ENCODE results near the gene GNAT1. TPM values are rescaled to one million over a fixed set of nuclear protein-coding genes. Genes with fewer than 3 reads are reported as not detected.
A peak's percentile ranks its signal among the peaks of the same experiment; 100 is the strongest.

Gene GNAT1
- total RNA-seq, 1 experiment from 2014 or later = not detected

GRCh38 chr3:50187750-50188149, 3.7 kb upstream of the GNAT1 start:
- Mint-ChIP-seq H3K27me3 (ENCODE audit: insufficient read depth, unreplicated experiment) (no peaks in the 10 kb centered on the region), H3K4me3 (ENCODE audit: unreplicated experiment) (no peak overlapping the region), H3K4me1 (ENCODE audit: insufficient read depth, unreplicated experiment) (no peaks in the 10 kb centered on the region), H3K36me3 (ENCODE audit: insufficient read depth, unreplicated experiment) (peaks cover 52% of the 10 kb centered on the region), H3K27ac (ENCODE audit: low read depth, unreplicated experiment) (no peak overlapping the region), H3K9me3 (ENCODE audit: unreplicated experiment) (no peaks in the 10 kb centered on the region)
- DNase-seq (ENCODE audit: unreplicated experiment) = no peak
- ChIA-PET POLR2A (interaction anchor here (0.6 to 5.0 kb wide), 3 partner anchors 10 to 1786 kb away, joined by 4 to 48 read pairs (median 4); no protein-coding TSS in a partner anchor), CTCF (interaction anchor here (1.0 to 16.0 kb wide), 3 partner anchors 12 to 66 kb away, joined by 3 to 245 read pairs (median 209); no protein-coding TSS in a partner anchor)
- intact Hi-C loops (cut with micrococcal nuclease) = no loop called here
- BruUV-seq (replicated peaks) = no TSS peak
- TF ChIP-seq, protein P1, sequence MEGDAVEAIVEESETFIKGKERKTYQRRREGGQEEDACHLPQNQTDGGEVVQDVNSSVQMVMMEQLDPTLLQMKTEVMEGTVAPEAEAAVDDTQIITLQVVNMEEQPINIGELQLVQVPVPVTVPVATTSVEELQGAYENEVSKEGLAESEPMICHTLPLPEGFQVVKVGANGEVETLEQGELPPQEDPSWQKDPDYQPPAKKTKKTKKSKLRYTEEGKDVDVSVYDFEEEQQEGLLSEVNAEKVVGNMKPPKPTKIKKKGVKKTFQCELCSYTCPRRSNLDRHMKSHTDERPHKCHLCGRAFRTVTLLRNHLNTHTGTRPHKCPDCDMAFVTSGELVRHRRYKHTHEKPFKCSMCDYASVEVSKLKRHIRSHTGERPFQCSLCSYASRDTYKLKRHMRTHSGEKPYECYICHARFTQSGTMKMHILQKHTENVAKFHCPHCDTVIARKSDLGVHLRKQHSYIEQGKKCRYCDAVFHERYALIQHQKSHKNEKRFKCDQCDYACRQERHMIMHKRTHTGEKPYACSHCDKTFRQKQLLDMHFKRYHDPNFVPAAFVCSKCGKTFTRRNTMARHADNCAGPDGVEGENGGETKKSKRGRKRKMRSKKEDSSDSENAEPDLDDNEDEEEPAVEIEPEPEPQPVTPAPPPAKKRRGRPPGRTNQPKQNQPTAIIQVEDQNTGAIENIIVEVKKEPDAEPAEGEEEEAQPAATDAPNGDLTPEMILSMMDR (IDR thresholded peaks at IDR 0.05; ENCODE audit: unreplicated experiment) = no peak

DNA sequence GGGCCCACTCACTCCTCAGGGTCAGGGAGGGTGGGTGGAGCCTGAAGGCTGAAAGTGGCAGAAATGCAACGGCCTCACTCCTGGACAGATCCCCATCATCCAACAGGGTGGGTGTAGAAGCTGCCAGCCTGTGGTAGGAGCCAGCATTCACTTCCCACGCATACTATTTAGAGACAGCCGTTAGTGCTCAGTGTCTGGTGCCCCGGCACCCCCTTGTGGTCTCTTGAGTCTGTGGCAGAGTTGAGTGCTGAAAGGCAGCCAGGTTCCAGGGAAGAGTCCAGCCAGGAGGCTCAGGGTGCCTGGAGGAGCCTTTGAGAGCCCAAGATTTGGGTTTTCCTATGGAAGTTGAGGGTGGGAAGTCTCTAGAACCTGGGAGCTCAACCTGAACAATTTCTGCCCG, 2.1 kb upstream of the GNAT1 start:
- no peaks in the 10 kb centered on the region for H3K9me3 Mint-ChIP-seq (ENCODE audit: unreplicated experiment)
- peaks cover 38% of the 10 kb centered on the region for H3K36me3 Mint-ChIP-seq (ENCODE audit: insufficient read depth, unreplicated experiment)
- peak; percentile 83 for DNase-seq (ENCODE audit: unreplicated experiment)
- intact Hi-C loops (cut with micrococcal nuclease) = loop anchor here (1.0 kb wide), 2 partner anchors 34 to 68 kb away; partner anchors contain the start of gene SEMA3F
- no peaks in the 10 kb centered on the region for H3K27me3 Mint-ChIP-seq (ENCODE audit: insufficient read depth, unreplicated experiment)
- BruUV-seq (replicated peaks) = no TSS peak
- POLR2A ChIA-PET = interaction anchor here (0.6 to 5.0 kb wide), 7 partner anchors 10 to 72 kb away, joined by 3 to 48 read pairs (median 4); no protein-coding TSS in a partner anchor
- no peak overlapping the region for H3K4me3 Mint-ChIP-seq (ENCODE audit: unreplicated experiment)
- TF ChIP-seq, protein P1 (IDR thresholded peaks at IDR 0.05; ENCODE audit: unreplicated experiment) = peak; percentile 85
- no peak overlapping the region for H3K27ac Mint-ChIP-seq (ENCODE audit: low read depth, unreplicated experiment)
- no peaks in the 10 kb centered on the region for H3K4me1 Mint-ChIP-seq (ENCODE audit: insufficient read depth, unreplicated experiment)
- CTCF ChIA-PET = interaction anchor here (0.6 to 16.0 kb wide), 9 partner anchors 10 to 100 kb away, joined by 3 to 245 read pairs (median 5); no protein-coding TSS in a partner anchor

DNA sequence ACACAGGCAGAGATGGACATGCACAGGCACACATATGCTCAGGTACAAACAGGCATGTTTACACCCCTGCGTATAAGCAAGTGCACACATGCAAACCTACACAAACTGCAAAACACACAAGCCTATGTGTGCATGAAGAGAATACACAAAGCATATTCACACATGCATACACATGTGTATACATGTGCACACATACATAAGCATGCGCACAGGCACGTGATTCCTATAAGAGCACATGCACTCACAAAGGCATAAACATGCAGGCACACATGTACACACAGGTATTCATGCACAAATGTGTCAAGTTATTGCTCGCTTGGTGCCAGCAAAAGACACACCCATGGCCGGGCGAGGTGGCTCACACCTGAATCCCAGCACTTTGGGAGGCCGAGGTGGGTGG, 1.4 kb upstream of the GNAT1 start:
- no peaks in the 10 kb centered on the region for H3K27me3 Mint-ChIP-seq (ENCODE audit: insufficient read depth, unreplicated experiment)
- H3K9me3 Mint-ChIP-seq (ENCODE audit: unreplicated experiment) = no peaks in the 10 kb centered on the region
- intact Hi-C loops (cut with micrococcal nuclease) = loop anchor here (1.0 kb wide), 2 partner anchors 35 to 69 kb away; partner anchors contain the start of gene SEMA3F
- H3K4me1 Mint-ChIP-seq (ENCODE audit: insufficient read depth, unreplicated experiment) = no peaks in the 10 kb centered on the region
- no peak overlapping the region for H3K27ac Mint-ChIP-seq (ENCODE audit: low read depth, unreplicated experiment)
- H3K36me3 Mint-ChIP-seq (ENCODE audit: insufficient read depth, unreplicated experiment) = peaks cover 35% of the 10 kb centered on the region
- H3K4me3 Mint-ChIP-seq (ENCODE audit: unreplicated experiment) = no peak overlapping the region
- BruUV-seq (replicated peaks) = no TSS peak
- TF ChIP-seq, protein P1 (IDR thresholded peaks at IDR 0.05; ENCODE audit: unreplicated experiment) = no peak
- no peak for DNase-seq (ENCODE audit: unreplicated experiment)
- ChIA-PET CTCF (interaction anchor here (0.6 to 16.0 kb wide), 11 partner anchors 11 to 85 kb away, joined by 3 to 245 read pairs (median 5); no protein-coding TSS in a partner anchor), POLR2A (interaction anchor here (0.6 to 5.0 kb wide), 6 partner anchors 10 to 68 kb away, joined by 3 to 48 read pairs (median 4); no protein-coding TSS in a partner anchor)

GRCh38 chr3:50192124-50192523, 714 bp downstream of the GNAT1 start:
- no peak overlapping the region for H3K4me3 Mint-ChIP-seq (ENCODE audit: unreplicated experiment)
- peaks cover 24% of the 10 kb centered on the region for H3K36me3 Mint-ChIP-seq (ENCODE audit: insufficient read depth, unreplicated experiment)
- H3K27ac Mint-ChIP-seq (ENCODE audit: low read depth, unreplicated experiment) = no peak overlapping the region
- no peak for DNase-seq (ENCODE audit: unreplicated experiment)
- TF ChIP-seq, protein P1 (IDR thresholded peaks at IDR 0.05; ENCODE audit: unreplicated experiment) = no peak
- no peaks in the 10 kb centered on the region for H3K27me3 Mint-ChIP-seq (ENCODE audit: insufficient read depth, unreplicated experiment)
- POLR2A ChIA-PET = interaction anchor here (1.0 to 5.0 kb wide), 5 partner anchors 27 to 90 kb away, joined by 3 to 48 read pairs (median 3); no protein-coding TSS in a partner anchor
- BruUV-seq (replicated peaks) = no TSS peak
- CTCF ChIA-PET = interaction anchor here (0.6 to 16.0 kb wide), 37 partner anchors 9 to 490 kb away, joined by 3 to 245 read pairs (median 5); partner anchors contain the start of genes IFRD2 and SEMA3B
- H3K4me1 Mint-ChIP-seq (ENCODE audit: insufficient read depth, unreplicated experiment) = no peaks in the 10 kb centered on the region
- no peaks in the 10 kb centered on the region for H3K9me3 Mint-ChIP-seq (ENCODE audit: unreplicated experiment)
- intact Hi-C loops (cut with micrococcal nuclease) = loop anchor here (1.0 kb wide), 3 partner anchors 34 to 132 kb away; no protein-coding TSS in a partner anchor
